HT1080 (cell line): Measurements from ENCODE around the gene BGLAP. TPM values are rescaled to one million over a fixed set of nuclear protein-coding genes. Genes with fewer than 3 reads are reported as not detected.

ENCODE experiments used
- DNase-seq: peaks from one replicate; pipeline ENCODE4 v3.0.0-alpha.2; 2015; ENCODE audit warnings: low read depth
- total RNA-seq: library from RNA; depleted of rRNA; stranded (reverse); fragments of >200 nt; shearing (Covaris generic); gene quantifications from 2 replicates; pipeline ENCODE4 v1.2.3, GENCODE V29; 2014

Gene BGLAP
- total RNA-seq, 1 experiment from 2014 or later: 2.3 TPM

DNA sequence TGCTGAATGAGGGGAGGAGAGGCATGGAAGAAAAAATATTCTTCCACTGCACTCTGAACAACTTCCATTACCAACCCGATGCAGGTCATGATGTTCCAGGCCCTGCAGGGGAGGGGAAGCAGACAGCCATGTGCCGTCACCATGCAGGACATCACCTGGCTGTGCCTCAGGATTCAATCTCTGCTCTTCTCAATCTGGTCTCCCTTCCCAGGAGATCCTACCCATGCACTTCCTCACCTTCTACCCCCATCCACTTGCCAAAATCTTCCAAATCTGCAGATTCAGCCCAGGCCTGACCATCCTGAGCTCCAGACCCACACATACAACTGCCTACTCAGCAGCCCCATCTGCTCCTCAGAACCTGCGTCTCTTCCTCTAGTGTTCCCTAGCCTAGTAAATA lies 11.7 kb downstream of the BGLAP start:
- no peak for DNase-seq

DNA sequence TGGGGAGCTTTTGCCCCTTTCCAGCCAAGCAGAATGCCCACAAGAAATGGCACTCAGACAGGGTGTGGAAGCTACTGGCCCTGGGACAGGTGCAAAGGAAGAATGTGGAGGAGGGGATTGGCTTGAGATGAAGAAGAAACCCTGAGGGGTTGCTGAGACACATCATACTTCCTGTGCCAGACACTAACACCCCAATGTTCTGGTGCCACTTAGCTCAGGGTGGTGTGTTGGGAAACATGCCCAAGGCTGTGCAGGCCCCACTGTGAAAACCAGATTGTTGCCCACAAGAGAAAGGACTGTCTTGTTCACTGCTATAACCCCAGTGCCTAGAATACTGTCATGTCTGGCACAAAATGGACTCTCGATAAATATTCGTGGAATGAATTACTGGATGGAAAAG lies 15.7 kb downstream of the BGLAP start:
- DNase-seq: no peak

DNA sequence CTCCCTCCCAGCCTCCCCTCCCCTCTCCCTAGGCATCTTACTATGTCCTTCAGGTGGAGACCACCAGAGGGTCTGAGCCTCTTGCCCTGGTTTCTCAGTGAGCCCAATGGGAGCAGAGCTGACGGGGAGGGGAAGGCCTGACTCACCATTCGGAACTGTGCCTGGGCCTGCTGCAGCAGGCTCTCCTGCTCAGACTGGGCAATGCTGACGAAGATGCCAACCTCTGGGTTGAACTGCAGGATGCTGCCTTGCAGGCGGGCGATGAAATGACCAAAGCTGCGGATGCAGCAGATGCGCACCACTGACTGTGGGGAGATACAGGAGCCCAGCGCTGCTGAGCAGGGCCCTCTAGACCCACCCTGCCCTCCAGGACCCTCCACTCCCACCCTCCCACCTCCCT lies 16.9 kb downstream of the BGLAP start:
- no peak for DNase-seq

DNA sequence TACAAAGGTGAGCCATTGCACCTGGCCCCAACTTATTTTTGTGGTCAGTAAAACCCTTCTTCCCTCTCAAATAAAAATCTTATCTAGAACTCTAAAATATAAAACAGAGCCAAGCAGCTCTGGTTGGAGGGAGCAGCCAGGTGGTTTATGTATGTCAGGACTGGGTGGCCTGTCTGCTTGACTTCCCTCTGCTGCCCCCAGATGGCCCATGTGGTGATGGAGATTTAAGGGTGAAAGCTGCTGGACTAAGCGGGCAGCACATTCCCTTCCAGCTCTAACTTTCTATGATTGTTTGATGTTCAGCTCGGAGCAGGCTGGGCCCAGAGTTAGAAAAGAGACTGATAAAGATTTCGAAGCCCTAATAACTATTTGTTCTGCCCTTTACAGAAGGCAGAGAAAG lies 17.8 kb downstream of the BGLAP start:
- no peak for DNase-seq

DNA sequence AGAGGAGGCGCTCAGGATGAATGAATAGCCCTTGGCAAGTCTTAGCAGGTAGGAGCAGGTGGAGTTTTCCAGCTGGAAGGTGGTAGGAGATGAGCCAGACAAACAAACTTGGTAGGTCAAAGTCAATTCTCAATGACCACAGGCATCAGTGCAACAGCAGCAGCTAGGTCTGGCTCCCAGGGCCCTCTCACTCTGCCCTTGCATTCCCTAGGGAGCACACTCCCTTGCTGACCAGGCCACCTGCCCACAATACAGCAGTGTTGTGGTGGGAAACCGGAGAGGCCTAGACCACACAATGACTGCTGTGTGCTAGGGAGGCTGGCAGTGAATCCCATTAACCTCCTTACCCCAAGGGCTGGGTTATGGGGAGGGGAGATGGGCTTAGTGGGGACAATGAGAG lies 18.9 kb downstream of the BGLAP start:
- no peak for DNase-seq

DNA sequence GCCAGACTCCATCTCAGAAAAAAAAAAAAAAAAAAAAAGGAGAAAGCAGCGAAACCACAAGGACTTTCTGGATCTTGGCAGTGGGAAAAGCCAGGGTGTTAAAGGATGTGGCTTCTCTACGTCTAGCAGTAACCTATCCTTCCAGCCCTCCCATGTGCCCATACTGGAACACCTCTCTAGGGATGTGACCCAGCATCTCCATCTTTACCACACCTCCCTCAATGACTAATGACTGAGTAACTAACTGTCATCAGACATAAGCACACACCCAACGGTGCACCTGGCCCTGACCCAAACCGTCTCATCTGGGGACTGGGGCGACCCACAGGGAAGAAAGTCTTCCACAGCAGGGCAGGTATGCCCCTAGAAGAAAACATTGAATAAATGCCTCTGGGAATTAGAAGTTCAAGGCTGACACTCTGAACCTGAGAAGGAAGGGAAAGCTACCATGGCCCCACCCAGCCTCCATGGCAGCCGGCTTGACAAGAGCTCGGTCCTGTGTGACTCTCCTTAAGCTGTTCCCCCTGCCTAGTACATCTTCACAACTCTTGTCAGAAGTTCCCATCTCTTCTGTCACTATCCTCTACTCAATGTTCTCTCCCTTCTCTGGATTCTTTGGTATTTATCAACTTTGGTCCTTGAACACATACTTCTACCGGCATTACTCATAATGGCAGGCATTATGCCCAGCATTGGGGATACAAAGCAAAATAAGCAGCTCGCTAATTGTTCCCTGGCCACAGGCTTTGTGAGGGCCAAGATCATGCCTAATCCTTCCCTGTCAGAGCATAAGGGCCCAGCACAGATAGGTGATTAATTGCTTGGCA lies 20.7 kb downstream of the BGLAP start:
- peak; percentile 82 for DNase-seq

DNA sequence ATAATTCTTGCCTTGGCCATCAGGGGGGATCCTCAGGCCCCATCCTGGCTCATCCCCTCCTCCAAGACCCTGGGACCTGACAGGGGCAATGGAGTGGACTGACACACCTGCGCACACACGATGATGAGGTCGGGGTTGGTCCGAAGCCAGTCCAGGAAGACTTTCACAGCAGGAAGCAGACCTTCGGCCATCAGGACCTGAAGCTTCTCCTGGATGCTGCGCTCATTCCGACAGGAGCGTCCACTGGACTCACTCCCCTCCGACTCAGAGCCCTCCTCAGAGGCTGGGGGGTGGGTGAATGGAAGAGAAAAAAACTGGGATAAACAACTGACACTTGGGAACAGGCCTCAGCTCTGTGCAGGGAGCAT lies 21.3 kb downstream of the BGLAP start:
- DNase-seq: no peak

DNA sequence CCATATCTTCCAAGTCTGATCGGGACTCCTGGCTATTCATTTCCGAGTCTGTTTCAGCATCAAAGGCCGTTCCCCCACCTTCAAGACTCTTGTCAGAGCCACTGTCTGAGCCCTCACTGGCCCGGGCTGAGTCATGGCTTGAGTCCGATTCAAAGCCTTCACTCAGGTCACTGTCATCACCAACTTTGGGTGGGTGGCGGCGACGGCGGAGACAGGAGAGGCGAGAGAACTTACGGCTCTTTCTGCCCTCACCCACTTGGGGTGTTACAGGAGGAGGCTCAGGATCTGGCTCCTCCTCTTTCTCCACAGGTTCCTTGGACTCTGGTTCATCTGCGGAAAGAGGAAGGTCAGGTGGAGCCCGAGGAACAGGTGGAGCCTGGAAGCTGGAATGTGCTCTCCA lies 24.1 kb downstream of the BGLAP start:
- no peak for DNase-seq

DNA sequence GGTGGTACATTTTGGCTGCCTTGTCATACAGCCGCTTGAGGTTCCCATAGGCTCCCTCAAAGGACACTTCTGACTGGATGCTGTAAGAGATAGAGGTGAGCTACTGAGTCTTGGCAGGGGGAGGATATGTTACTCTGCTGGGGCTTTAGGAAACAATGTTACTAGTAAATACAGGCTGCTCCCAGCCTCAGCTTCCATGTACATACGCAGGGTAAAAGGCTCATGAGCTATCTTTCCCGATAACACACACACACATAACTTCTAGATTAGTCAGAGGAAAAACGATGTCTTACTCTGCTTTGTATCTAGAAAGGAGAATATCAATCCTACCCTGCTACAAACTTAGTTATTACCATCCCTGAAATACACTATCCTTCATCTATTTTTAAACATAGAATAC lies 26.4 kb downstream of the BGLAP start:
- DNase-seq: no peak

DNA sequence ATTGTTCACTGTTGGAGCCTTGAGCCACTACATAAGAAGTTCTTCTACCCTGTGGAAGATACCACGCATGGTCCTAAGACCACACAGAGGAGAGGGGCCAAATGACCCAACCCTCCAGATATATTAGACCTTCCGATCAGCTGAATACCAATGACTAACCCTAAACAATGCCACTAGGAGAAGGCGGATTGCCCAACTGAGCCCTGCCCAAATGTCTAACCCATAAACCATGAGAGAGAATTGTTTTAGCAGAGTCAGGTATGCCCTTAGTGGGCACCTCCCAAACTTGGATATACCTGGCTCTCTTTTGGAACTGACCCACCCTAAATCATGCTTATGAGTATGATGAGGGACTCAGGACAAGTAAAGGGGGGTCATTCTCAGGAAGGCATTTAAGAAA lies 28.3 kb downstream of the BGLAP start:
- no peak for DNase-seq

DNA sequence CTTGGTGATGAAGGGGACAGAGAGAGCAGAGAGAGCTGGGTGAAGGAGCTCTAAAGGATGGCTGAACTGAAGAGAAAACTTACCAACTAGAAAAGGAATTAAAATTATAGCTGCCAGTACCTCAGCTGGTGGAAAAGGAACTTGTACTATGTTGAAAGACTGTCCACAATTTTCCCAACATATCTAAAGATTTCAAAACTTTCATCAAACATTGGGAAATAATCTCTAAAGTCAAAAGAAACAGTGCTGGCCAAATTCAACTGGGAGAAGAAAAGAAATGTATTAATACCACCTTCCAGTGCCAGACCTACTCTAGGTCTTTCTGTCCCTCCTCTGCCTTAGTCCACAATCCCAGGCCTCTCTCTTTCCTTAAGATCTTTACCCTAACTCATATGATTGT lies 34.5 kb downstream of the BGLAP start:
- DNase-seq: no peak

DNA sequence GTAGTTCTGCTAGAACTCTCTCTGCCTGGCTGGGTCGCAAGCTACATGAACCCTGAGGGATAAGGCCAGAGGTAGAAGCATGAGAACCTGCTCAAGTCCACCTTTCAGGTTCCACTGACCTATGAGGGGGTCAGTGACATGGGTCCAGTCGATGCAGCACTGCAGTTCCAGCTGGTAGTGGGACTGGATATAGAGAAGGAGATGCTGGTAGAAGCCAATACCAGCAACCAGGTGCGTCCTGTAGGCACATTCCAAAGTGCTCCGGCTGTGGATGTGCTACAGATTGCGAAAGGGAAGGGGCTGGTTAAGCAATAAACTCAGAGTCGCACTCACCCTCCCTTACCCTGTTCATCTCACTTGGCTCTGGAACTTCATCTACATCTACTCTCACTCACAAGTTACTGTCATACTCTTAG lies 35.0 kb downstream of the BGLAP start:
- DNase-seq: no peak

DNA sequence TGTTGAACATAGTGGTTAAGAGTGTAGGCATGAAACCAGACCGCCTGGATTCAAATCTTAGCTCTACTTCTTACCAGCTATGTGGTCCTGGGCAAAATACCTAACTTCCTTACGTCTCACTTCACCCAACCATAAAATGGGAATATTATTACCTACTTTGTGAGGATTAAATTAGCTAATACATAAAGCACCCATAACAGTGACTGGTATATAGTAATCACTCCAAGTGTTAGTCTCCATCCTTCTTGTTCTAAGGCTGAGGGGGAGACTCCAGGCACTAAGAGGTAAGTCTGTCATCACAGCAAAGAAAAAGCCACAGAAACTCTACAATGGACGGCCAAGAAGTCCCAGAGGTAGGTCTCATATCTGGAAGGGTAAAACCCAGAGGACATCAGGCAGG lies 37.9 kb downstream of the BGLAP start:
- no peak for DNase-seq

DNA sequence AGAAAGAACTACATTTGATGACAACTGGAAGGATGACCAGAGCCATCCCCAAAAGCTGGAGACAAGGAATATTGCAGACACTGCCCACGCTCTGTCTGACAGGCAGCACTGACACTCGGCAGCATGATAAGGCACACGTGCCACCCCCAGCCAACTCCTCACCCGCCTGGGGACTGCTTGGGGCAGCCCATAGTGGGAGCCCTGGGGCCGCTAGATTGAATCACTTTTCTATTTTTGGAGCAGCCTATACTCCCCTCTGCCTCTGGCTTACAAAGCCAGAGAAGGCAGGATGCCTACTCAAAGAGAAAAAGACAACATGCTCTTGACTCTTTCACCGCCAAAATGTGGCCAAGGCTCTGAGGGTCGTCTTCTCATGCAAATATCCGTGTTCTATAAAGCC lies 39.3 kb downstream of the BGLAP start:
- peak; percentile 66 for DNase-seq

DNA sequence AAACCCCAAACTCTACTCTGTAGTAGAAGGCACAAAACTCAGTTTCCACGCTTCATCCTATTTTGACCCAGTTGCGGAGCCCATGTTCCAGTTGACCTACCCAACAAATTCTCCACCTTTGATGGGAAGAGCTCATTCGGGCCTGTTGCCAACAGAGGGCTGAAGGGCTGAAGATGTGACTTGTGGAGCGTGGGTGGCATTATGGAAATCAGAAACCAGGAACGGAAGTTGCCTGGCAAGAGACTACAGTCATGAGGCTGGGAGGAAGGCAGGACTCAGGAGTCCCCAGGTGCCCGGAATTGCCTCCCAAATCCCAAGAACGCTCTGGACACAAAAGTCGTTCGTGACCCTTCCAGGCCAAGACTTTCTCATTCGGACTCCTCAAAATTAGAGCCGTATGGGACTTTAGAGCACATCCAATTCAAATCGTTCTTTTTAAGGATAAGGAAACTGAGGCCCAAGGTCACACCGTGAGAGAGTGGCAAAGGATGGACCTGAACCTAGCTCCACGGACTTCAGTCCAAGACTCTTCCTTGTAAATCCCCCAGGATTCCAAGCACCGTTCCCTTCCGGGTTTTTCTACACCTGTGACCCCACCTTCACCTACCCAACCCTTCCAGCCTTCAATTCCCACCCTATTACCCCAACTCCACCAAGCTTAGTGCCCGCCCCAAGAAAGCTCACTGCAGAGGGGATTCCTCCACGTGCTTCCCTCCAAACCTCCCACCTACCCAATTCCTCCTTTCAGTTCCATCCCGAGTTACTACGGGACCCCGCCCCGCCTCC lies 39.9 kb downstream of the BGLAP start:
- DNase-seq: no peak

DNA sequence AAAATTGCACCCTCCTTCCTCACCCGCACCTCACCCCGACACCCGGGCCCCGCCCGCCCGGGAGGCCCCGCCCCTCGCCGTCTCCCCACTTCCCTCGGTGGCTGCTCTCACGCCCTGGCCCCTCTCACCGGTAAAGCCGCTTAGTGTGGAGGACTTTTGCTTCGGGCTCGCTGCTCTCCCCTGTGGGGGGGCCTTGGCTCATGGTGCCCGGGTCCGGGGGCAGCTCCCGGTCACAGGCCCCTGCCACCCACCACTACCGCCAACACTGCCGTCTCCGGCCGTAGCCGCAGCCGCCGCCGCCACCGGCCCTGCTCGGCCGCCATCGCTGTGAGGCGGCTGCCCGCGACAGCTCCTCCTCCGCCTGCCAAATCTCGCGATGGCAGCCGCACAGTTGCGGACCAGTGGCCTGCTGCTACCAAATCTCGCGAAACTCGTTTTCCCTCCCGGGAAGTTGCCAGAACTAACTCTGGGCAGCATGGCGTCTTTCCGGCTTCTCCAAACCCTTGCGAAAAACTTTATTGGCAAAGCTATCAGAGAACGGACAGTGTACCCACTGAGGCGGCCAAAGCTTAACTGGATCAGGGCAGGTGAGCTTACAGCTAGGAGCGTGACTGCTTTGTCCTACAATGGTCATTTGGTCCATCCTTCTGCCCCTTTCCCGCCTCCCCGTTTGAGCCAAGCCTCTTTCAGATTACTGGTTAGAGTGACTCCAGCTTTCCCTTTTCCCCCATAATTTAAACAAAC lies 40.7 kb downstream of the BGLAP start, which contains the start of gene SMG5:
Gene SMG5, minus strand, starts transcription at position 347 of the 744 bp plus-strand sequence. Its CDS starts 145 bp downstream, at position 202.
- peak; percentile 94 for DNase-seq

DNA sequence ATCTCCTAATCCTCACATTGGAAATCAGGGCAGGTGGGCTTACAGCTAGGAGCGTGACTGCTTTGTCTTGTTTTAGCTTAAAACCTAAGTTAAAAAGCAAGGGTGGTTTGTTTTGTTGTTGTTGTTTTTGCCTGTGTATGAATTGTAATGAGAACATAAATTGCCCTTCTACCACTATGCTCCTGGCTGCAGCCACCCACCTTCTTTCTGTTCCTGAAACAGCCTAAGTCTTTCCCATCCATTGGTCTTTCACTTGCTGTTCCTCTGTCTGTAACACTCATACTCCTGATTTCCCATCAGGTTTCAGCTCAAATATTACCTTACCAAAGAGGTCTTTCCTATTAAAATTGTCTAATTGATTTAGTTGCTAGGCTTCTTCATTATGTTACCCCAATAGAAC lies 41.5 kb downstream of the BGLAP start:
- no peak for DNase-seq

DNA sequence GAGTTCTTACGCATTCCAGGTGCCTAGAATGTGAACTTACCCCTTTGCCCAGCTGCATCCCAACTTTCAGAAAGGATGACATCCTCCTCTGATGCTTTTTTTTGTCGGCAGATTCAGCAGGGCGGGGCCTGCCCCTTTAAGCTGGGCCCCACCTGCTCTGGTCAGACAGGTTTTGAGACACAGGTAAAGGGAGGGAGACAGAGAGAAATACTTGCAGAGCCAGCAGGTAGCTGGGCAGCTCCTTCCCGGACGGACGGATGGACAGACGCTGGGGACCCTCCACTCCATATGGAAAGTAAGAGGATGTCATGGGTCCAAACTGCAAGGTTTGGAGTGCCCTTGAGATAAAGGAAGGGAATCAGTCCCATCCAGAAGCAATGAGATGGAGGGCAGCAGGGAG lies 42.1 kb downstream of the BGLAP start, which contains the start of gene TMEM79:
Gene TMEM79, plus strand, starts transcription at position 214 of the 400 bp plus-strand sequence. CDS start 902 bp downstream, outside the sequence.
- no peak for DNase-seq

DNA sequence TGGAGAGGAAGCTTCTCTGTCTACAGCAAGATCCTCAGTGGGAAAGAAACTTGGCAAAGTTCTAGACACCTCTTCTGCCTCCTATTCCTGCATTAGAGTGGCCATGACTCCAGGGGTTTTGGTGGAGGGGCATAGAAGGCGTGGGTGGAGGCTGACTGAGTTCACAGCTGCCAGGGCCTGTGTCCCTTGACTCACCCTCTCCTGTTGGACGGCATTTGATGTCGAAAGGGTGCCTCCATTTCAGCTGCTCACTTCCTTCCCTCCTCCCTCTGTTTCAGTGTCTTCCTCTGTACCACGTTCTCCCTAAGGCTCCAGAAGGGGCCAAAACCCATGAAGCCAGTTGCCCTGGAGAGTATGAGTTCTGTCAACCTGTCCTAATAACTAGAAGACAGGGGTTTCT lies 42.8 kb downstream of the BGLAP start:
- DNase-seq: no peak

DNA sequence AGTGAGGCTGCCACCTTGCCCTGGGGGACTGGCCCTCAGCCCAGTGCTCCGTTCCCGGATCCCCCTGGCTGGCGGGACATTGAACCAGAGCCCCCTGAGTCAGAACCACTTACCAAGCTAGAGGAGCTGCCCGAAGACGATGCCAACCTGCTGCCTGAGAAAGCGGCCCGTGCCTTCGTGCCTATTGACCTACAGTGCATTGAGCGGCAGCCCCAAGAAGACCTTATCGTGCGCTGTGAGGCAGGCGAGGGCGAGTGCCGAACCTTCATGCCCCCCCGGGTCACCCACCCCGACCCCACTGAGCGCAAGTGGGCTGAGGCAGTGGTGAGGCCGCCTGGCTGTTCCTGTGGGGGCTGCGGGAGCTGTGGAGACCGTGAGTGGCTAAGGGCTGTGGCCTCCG lies 43.5 kb downstream of the BGLAP start:
- DNase-seq: no peak

DNA sequence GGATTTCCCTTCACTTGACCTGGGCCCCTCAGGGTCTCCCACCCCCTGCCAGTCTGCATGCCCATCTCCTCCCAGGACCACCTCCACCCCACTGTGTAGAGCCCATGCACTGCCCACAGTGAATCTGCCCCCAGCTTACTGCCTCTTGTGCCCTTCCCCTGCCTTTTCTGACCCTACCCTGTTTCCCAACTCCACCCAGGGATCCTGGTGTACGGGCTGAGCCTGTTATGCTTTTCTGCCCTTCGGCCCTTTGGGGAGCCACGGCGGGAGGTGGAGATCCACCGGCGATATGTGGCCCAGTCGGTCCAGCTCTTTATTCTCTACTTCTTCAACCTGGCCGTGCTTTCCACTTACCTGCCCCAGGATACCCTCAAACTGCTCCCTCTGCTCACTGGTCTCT lies 44.1 kb downstream of the BGLAP start:
- no peak for DNase-seq

DNA sequence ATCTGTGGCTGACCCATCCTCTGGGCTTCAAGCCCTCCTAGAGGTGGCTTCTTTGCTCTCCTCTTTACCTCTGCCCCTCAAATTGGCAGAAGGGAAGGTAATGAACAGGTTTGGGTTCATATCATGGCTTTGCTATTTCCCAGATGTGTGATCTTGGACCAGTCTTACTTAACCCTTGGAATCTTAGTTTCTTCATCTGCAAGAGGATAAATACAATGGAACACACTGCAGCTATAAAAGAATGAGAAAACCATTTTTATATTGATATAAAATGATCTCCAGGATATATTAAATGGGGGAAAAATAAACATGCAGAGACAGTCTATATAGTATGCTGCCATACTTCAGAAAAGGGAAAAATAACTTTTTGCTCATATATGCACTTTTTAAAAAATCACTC lies 47.9 kb downstream of the BGLAP start:
- no peak for DNase-seq
